KOPT-K1 (cell line): ENCODE results near the gene CABP1.
A peak's percentile ranks its signal among the peaks of the same experiment; 100 is the strongest.

Experiments used
- H3K27ac ChIP-seq: fragments of 200-600 bp; sonication (generic); 2 replicates; pipeline ENCODE4 v1.5.1; 2016; ENCODE audit warnings: antibody characterized with exemption, mild to moderate bottlenecking, low read depth, low read length; ENCODE audit not compliant: poor library complexity, severe bottlenecking
- H3K36me3 ChIP-seq: fragments of 200-600 bp; sonication (generic); 2 replicates; pipeline ENCODE4 v1.5.1; 2017; ENCODE audit warnings: antibody characterized with exemption, mild to moderate bottlenecking, low read length, moderate library complexity; ENCODE audit not compliant: insufficient read depth
- H3K9me3 ChIP-seq: fragments of 200-600 bp; sonication (generic); 2 replicates; pipeline ENCODE4 v1.5.1; 2017; ENCODE audit warnings: antibody characterized with exemption, low read length, mild to moderate bottlenecking; ENCODE audit not compliant: insufficient read depth, poor library complexity, severe bottlenecking

The CABP1 gene

GRCh38 chr12:120689397-120690082 lies 49.1 kb downstream of the CABP1 start:
- peak overlapping the region; percentile 92 for H3K27ac ChIP-seq
- no peaks in the 10 kb centered on the region for H3K9me3 ChIP-seq
- H3K36me3 ChIP-seq, result peaks cover 34% of the 10 kb centered on the region

DNA sequence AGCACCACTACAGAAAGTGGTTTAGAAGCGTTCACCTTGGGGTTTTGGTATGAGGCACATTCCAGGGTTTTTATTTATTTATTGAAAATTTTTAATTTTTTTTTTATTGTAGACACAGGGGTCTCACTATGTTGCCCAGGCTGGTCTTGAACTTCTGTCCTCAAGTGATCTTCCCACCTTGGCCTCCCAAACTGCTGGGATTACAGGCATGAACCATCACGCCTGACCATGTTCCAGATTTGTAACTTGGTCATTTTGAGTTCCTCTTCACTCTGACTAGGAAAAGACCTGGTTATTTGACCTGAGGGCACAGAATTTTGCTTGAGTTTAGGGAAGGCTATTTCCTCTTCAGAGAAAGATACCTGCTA lies 49.6 kb downstream of the CABP1 start:
- Histone ChIP-seq H3K27ac (no peak overlapping the region), H3K9me3 (no peaks in the 10 kb centered on the region), H3K36me3 (peaks cover 40% of the 10 kb centered on the region)

DNA sequence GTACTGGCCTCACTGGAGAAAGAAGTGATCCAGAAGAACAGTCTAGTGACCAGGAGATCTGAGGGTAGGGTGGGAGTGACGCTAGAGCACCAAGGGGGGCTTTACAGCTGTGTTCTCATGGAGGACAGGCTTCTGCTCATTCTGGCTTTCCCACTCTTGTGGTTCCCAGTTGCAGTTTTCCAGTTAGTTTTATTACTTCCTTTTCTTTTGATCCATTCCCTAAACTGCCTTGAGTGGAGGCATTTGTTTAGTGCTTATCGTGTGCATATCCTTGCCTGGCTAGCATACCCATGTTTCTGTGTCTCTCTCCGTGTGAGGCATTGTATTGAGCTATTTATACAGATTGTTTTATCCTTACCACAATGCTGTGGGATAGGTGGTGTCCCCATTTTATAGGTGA lies 50.6 kb downstream of the CABP1 start:
- peaks cover 49% of the 10 kb centered on the region for H3K36me3 ChIP-seq
- H3K9me3 ChIP-seq, result no peaks in the 10 kb centered on the region
- no peak overlapping the region for H3K27ac ChIP-seq

DNA sequence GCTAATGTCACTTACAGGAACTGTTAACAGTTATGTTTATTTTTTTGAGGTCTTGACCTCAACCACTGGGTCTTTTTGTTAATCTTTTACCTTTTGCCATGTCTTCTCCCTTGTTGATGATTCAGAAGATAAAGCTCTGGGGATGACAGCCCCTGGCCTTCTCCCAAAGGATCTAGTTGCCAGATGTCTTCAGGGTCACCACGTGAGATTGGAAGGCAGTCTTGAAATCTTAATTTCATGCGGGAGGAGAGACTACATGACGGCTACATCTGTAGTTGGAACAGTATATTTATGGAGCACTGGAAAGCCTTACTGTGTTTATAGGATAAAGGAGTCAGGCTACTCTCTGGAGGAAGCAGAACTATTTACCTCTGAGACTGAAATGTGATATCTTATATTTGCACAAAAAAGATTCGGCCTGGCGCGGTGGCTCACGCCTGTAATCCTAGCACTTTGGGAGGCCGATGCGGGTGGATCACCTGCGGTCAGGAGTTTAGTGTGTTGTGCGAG lies 52.2 kb downstream of the CABP1 start:
- peaks cover 65% of the 10 kb centered on the region for H3K36me3 ChIP-seq
- H3K9me3 ChIP-seq, result no peaks in the 10 kb centered on the region
- H3K27ac ChIP-seq, result peak overlapping the region; percentile 27

- Histone ChIP-seq H3K27ac (no peak overlapping the region), H3K36me3 (peaks cover 77% of the 10 kb centered on the region), H3K9me3 (no peaks in the 10 kb centered on the region)
Observed at GRCh38 chr12:120693848-120694247, 53.4 kb downstream of the CABP1 start.

DNA sequence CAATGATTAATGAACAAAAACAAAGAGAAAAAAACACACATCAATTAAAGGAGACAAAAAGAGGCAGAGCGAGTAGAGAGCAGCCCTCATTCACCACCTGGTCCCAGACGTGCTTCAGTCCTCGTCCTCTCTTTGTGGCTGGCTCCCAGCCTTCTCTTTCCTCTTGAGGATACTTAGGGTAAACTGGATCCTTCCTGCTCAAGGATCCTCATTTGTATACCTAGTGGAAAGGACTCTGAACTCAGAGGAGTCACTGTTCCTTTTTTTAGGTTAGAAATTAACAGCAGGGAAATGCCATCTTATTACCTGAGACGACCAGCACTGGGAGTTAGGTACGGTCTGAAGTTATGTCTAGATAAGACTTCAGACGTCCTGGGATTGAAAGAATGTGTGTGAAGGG lies 56.2 kb downstream of the CABP1 start:
- Histone ChIP-seq H3K36me3 (peaks cover 93% of the 10 kb centered on the region), H3K27ac (no peak overlapping the region), H3K9me3 (no peaks in the 10 kb centered on the region)

DNA sequence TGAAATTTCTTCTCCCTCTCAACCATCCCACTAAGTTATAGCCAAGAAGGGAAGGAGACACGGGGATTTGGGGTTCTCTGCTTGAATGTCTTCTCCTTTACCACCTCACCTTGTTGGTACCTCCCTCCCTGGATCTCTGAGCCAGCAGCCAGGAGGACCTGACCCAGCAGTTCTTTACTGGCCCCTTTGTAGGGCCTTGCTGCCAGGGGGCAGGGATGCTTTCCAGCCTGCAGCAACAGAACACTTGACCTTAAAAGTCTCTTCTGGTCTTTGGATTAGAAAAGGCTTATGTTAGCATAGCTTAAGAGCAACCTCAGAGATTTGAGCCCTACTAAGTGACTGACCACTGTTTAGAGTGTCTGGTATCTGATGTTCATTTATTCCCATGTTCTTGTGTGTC lies 56.9 kb downstream of the CABP1 start:
- no peak overlapping the region for H3K27ac ChIP-seq
- H3K9me3 ChIP-seq, result no peaks in the 10 kb centered on the region
- peaks cover 100% of the 10 kb centered on the region for H3K36me3 ChIP-seq

GRCh38 chr12:120698665-120699064 lies 58.2 kb downstream of the CABP1 start:
- Histone ChIP-seq H3K27ac (no peak overlapping the region), H3K36me3 (peaks cover 100% of the 10 kb centered on the region), H3K9me3 (no peaks in the 10 kb centered on the region)

DNA sequence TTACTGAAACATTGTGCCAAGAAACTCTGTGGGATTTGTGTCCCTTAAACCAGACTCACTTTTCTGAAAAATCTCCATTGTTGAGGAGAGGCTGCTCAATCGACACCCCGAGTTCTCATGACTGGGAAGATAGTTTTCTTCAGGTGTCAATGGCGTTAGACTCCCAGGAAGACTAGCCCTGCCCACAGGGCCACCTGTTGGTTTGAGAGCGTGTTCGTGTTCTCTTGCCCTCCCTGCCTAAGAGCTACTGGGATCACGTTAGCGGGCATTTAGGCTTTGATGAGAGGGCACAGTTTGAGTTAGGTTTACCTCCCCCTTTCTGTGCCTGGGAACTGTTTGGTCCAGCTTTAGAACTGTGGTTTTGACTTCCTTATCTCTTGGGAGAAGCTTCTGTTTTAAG lies 59.1 kb downstream of the CABP1 start:
- H3K9me3 ChIP-seq, result no peaks in the 10 kb centered on the region
- H3K36me3 ChIP-seq, result peaks cover 95% of the 10 kb centered on the region
- H3K27ac ChIP-seq, result no peak overlapping the region

DNA sequence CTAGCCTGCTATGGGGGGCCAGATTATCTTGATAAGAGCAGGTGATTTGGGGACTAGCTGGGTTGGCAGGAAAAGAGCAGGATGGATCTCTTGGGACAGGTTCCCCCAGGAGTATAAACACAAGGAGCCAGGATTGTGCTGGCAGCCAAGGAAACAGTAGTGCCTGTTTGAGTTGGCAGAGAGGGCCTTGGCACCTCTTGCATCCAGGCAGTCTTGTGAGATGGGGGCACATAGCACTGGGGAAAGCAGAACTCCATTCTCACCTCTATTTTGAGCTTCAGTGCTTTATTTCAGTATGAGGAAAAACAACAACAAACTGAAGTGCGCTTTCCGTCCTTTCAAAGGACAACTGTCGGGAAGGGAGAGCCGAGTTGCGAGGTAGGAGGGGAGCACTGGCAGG lies 60.5 kb downstream of the CABP1 start:
- Histone ChIP-seq H3K27ac (no peak overlapping the region), H3K9me3 (no peaks in the 10 kb centered on the region), H3K36me3 (peaks cover 93% of the 10 kb centered on the region)

DNA sequence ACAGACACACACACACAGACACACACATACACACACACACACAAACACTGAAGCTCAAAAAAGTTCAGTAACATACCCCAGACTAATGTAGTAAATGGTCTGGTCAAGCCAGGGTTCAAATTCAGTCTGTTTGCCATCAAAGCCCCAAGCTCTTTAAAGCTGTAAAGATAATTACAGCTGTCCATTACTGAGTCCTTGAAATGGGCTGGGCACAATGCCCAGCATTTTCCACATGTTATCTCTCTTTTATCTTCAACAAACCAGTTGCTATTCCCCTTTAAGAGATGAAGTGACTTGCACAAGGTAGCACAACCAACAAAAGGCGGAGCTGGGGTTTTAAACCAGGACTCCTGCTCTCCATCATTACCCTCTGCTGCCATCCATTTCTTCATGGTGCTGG lies 62.2 kb downstream of the CABP1 start:
- Histone ChIP-seq H3K27ac (no peak overlapping the region), H3K9me3 (no peaks in the 10 kb centered on the region), H3K36me3 (peaks cover 75% of the 10 kb centered on the region)

DNA sequence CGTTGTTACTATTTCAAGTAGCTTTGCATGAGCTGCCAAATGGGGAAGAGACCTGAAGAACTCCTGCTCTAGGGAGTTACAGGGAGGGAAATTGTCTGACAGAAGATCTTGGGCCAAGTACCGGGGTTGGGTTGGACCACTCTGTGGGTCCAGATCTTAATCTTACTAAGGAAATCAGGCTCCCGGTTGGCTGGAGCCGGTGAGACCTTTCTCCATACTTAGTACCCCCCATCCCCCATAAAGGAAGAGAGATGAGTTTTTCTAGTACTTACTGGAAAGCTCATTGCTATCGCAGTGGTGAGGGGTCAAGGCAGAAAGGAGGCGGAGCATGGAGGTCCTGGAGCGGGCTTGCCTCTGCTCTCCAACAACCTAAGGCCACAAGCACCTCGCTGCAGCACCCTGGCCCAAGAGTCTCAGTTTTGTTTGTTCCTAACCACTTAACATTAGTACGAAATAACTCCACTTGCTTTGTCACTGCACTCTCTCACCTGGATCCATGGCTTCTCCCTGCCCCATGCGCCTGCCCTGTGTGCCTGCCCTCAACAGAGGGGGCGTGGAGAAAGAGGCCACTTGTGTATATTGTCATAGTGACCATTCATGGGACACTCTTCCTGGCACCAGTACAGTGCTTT lies 63.0 kb downstream of the CABP1 start:
- H3K36me3 ChIP-seq, result peaks cover 67% of the 10 kb centered on the region
- H3K27ac ChIP-seq, result no peak overlapping the region
- no peaks in the 10 kb centered on the region for H3K9me3 ChIP-seq

DNA sequence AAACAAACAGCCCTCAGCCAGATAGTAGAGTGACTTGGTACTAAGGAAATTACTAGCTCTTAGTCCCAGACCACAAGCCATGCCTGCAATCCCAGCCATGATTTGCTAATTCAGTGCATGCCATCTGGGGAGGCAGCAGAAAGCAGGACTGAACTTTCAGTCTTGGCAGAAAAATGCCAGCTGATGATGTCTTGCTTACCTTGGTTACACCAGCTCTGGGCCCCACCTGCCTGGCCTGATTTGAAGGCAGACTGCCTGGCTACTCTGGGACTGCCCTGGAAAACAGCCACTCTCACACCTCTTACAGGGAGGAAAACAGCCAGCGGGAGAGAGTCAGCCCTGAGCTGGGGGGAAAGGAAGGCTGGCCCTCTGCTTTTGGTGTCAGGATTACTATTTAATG lies 65.2 kb downstream of the CABP1 start:
- H3K36me3 ChIP-seq, result peaks cover 46% of the 10 kb centered on the region

GRCh38 chr12:120706029-120706428 lies 65.6 kb downstream of the CABP1 start:
- Histone ChIP-seq H3K9me3 (no peaks in the 10 kb centered on the region), H3K36me3 (peaks cover 41% of the 10 kb centered on the region), H3K27ac (no peak overlapping the region)

More for the DNA sequence above, 65.2 kb downstream of the CABP1 start:
- H3K27ac ChIP-seq, result no peak overlapping the region
- no peaks in the 10 kb centered on the region for H3K9me3 ChIP-seq

- Histone ChIP-seq H3K9me3 (no peaks in the 10 kb centered on the region), H3K27ac (no peak overlapping the region), H3K36me3 (peaks cover 21% of the 10 kb centered on the region)
Observed at GRCh38 chr12:120708651-120709050, 68.2 kb downstream of the CABP1 start.
